ENCODE results near the gene NEK5.
A peak's percentile ranks its signal among the peaks of the same experiment; 100 is the strongest.
"Not testable (repeated sequence)": the region's sequence is repeated elsewhere in the genome, so short reads cannot be mapped to it uniquely, and the experiment has no call there.

Gene NEK5

GRCh38 chr13:52164989-52165388 lies 36.1 kb upstream of the NEK5 start:
- peaks cover 23 to 56% (median 42%) of the 10 kb centered on the region in 11 experiments for H3K36me3 ChIP-seq
- H3K4me3 ChIP-seq = no peak overlapping the region

GRCh38 chr13:52163878-52164277 lies 35.0 kb upstream of the NEK5 start:
- H3K9me3 ChIP-seq (replicated peaks in 1 of 11) = not testable (repeated sequence)
- peaks cover 0 to 18% (median 14%) of the 10 kb centered on the region in 11 experiments; a peak in 19 of 22 replicates for H3K27me3 ChIP-seq

More at GRCh38 chr13:52164989-52165388, 36.1 kb upstream of the NEK5 start:
- no peak for TF ChIP-seq Cebpa-rat (IDR thresholded peaks at IDR 0.05)
- no peaks in the 10 kb centered on the region for H4K20me1 ChIP-seq
- peaks cover 0 to 29% (median 6%) of the 10 kb centered on the region in 10 experiments; a peak in 12 of 20 replicates for H3K4me1 ChIP-seq
- no peak overlapping the region for H3K4me2 ChIP-seq
- H3K9ac ChIP-seq = no peak overlapping the region
- H3K27ac ChIP-seq = no peak overlapping the region
- peaks cover 0 to 7% (median 3%) of the 10 kb centered on the region in 11 experiments; a peak in 19 of 22 replicates for H3K27me3 ChIP-seq
- no peaks in the 10 kb centered on the region for H3K9me3 ChIP-seq (replicated peaks in 1 of 11)

GRCh38 chr13:52162279-52163101 lies 33.6 kb upstream of the NEK5 start:
- no peak overlapping the region for H3K9ac ChIP-seq

More at GRCh38 chr13:52163878-52164277, 35.0 kb upstream of the NEK5 start:
- not testable (repeated sequence) for H3K4me2 ChIP-seq, H4K20me1 ChIP-seq, H3K27ac ChIP-seq, H3K4me3 ChIP-seq, H3K9ac ChIP-seq
- Histone ChIP-seq H3K36me3 (peaks cover 17 to 45% (median 34%) of the 10 kb centered on the region in 11 experiments), H3K4me1 (peaks cover 5 to 34% (median 13%) of the 10 kb centered on the region in 10 experiments; a peak in 19 of 20 replicates)

GRCh38 chr13:52161181-52161646 lies 32.3 kb upstream of the NEK5 start:
- H4K20me1 ChIP-seq = no peaks in the 10 kb centered on the region
- H3K4me3 ChIP-seq = no peak overlapping the region
- H3K4me2 ChIP-seq = peak overlapping the region in 5 of 11 experiments; percentile 22 to 53 (median 38); a peak in 8 of 22 replicates
- no peak overlapping the region for H3K27ac ChIP-seq
- no peaks in the 10 kb centered on the region for H3K9me3 ChIP-seq (replicated peaks in 1 of 11)
- peaks cover 0 to 30% (median 24%) of the 10 kb centered on the region in 11 experiments; a peak in 19 of 22 replicates for H3K27me3 ChIP-seq
- H3K9ac ChIP-seq = no peak overlapping the region
- H3K36me3 ChIP-seq = peaks cover 1 to 18% (median 9%) of the 10 kb centered on the region in 11 experiments; a peak in 18 of 22 replicates
- TF ChIP-seq Cebpa-rat (IDR thresholded peaks at IDR 0.05) = no peak
- peaks cover 9 to 53% (median 19%) of the 10 kb centered on the region in 10 experiments; a peak in 19 of 20 replicates for H3K4me1 ChIP-seq

More at GRCh38 chr13:52162279-52163101, 33.6 kb upstream of the NEK5 start:
- H4K20me1 ChIP-seq = no peaks in the 10 kb centered on the region
- no peaks in the 10 kb centered on the region for H3K9me3 ChIP-seq (replicated peaks in 1 of 11)
- H3K4me3 ChIP-seq = no peak overlapping the region
- TF ChIP-seq Cebpa-rat (IDR thresholded peaks at IDR 0.05) = no peak
- H3K4me1 ChIP-seq = peaks cover 9 to 44% (median 19%) of the 10 kb centered on the region in 10 experiments; a peak in 19 of 20 replicates
- peaks cover 5 to 31% (median 21%) of the 10 kb centered on the region in 11 experiments for H3K36me3 ChIP-seq
- no peak overlapping the region for H3K27ac ChIP-seq
- H3K4me2 ChIP-seq = peak overlapping the region in 4 of 11 experiments; percentile 4 to 33 (median 17); a peak in 5 of 22 replicates
- peaks cover 0 to 26% (median 24%) of the 10 kb centered on the region in 11 experiments; a peak in 19 of 22 replicates for H3K27me3 ChIP-seq

- H4K20me1 ChIP-seq = no peaks in the 10 kb centered on the region
- H3K4me1 ChIP-seq = peaks cover 9 to 53% (median 19%) of the 10 kb centered on the region in 10 experiments; a peak in 19 of 20 replicates
- no peak for TF ChIP-seq Cebpa-rat (IDR thresholded peaks at IDR 0.05)
- H3K4me2 ChIP-seq = peak overlapping the region in 8 of 11 experiments; percentile 20 to 53 (median 36); a peak in 13 of 22 replicates
- no peak overlapping the region for H3K9ac ChIP-seq
- no peak overlapping the region for H3K4me3 ChIP-seq
- no peaks in the 10 kb centered on the region for H3K9me3 ChIP-seq (replicated peaks in 1 of 11)
- peaks cover 0 to 30% (median 24%) of the 10 kb centered on the region in 11 experiments; a peak in 19 of 22 replicates for H3K27me3 ChIP-seq
- peaks cover 0 to 11% (median 3%) of the 10 kb centered on the region in 11 experiments; a peak in 10 of 22 replicates for H3K36me3 ChIP-seq
- H3K27ac ChIP-seq = no peak overlapping the region
Measured at GRCh38 chr13:52160506-52160905, 31.6 kb upstream of the NEK5 start.

GRCh38 chr13:52160053-52160452 lies 31.2 kb upstream of the NEK5 start:
- Histone ChIP-seq H4K20me1 (no peaks in the 10 kb centered on the region), H3K36me3 (peaks cover 0 to 12% (median 0%) of the 10 kb centered on the region in 11 experiments; a peak in 5 of 22 replicates), H3K27ac (peak overlapping the region in 1 of 11 experiments; percentile 86; a peak in 2 of 22 replicates), H3K9me3 (replicated peaks in 1 of 11) (no peaks in the 10 kb centered on the region), H3K4me2 (peak overlapping the region; percentile 65 to 96 (median 87); a peak in 21 of 22 replicates), H3K4me1 (peaks cover 9 to 53% (median 19%) of the 10 kb centered on the region in 10 experiments; a peak in 19 of 20 replicates), H3K9ac (peak overlapping the region in 1 of 11 experiments; percentile 85; a peak in 2 of 22 replicates), H3K4me3 (peak overlapping the region in 8 of 10 experiments; percentile 66 to 88 (median 75); a peak in 8 of 20 replicates), H3K27me3 (peaks cover 0 to 30% (median 24%) of the 10 kb centered on the region in 11 experiments; a peak in 19 of 22 replicates)
- no peak for TF ChIP-seq Cebpa-rat (IDR thresholded peaks at IDR 0.05)

GRCh38 chr13:52159159-52159982 lies 30.5 kb upstream of the NEK5 start, which contains the start of gene NEK3:
NEK3 (minus strand) TSS chr13:52159597; CDS start chr13:52156191, 3,406 bp downstream.
- peak within 1 kb of the TSS; percentile 58 to 92 (median 70); a peak in 21 of 22 replicates for H3K27ac ChIP-seq
- H3K9ac ChIP-seq = peak within 1 kb of the TSS; percentile 71 to 93 (median 80)
- H3K4me1 ChIP-seq = peaks cover 9 to 53% (median 19%) of the 10 kb centered on the region in 10 experiments; a peak in 19 of 20 replicates
- H3K36me3 ChIP-seq = peaks cover 0 to 16% (median 0%) of the 10 kb centered on the region in 11 experiments; a peak in 4 of 22 replicates
- H3K4me3 ChIP-seq = peak within 1 kb of the TSS; percentile 66 to 88 (median 72)
- H3K4me2 ChIP-seq = peak within 1 kb of the TSS; percentile 65 to 96 (median 87)
- H4K20me1 ChIP-seq = no peaks in the 10 kb centered on the region
- peaks cover 0 to 30% (median 24%) of the 10 kb centered on the region in 11 experiments; a peak in 19 of 22 replicates for H3K27me3 ChIP-seq
- H3K9me3 ChIP-seq (replicated peaks in 1 of 11) = no peaks in the 10 kb centered on the region
- no peak for TF ChIP-seq Cebpa-rat (IDR thresholded peaks at IDR 0.05)

Measured in BLaER1 treated with 17β-estradiol and CSF1 and Interleukin-3, amounts not matched to agents 10 nM and 100 nM (cell line).